HepG2 (cell line): Measurements from ENCODE around the gene ATG2A. TPM values are rescaled to one million over a fixed set of nuclear protein-coding genes. Genes with fewer than 3 reads are reported as not detected.

Experiments
- FOXM1 ChIP-seq: sonication (generic); formaldehyde crosslinking; IDR thresholded peaks from 2 replicates; pipeline ENCODE4 v1.5.0; 2020; ENCODE audit warnings: missing genetic modification reagents
- KDM3A ChIP-seq: IDR thresholded peaks from 2 replicates; pipeline ENCODE4 v1.6.1; 2018; ENCODE audit warnings: low read depth, missing compliant biosample characterization
- SRSF1 ChIP-seq: fragments of 200-400 bp; formaldehyde crosslinking; optimal IDR thresholded peaks from 2 replicates; pipeline ENCODE3; 2017; ENCODE audit warnings: mild to moderate bottlenecking, low read depth, low read length, moderate library complexity
- polyA plus RNA-seq, 8 experiments: library from polyadenylated mRNA; depleted of rRNA in 3 of 8; stranded (reverse) in 7 of 8; unstranded in 1 of 8; fragments of >200 nt; fragmentation: Illumina TruSeq in 4 of 8; extraction: Trizol in 4 of 8; gene quantifications; 2 replicates each; pipeline versions ENCODE4 v1.2.1 to v1.2.3, GENCODE V29; 2011 to 2016; ENCODE audit warnings: low read depth in 4 of 8, missing spikeins in 1 of 8, mixed read lengths in 1 of 8; ENCODE audit not compliant: insufficient read depth in 1 of 8
- total RNA-seq, 5 experiments: library from RNA; depleted of rRNA; stranded (reverse); fragments of >200 nt; fragmentation: Illumina TruSeq; extraction: Trizol; gene quantifications; 2 replicates each; pipeline ENCODE4 v1.2.3, GENCODE V29; 2016; ENCODE audit warnings: low read depth in 1 of 5
- TF ChIP-seq, protein P1 (sequence below), 2 experiments: sonication (generic) in 1 of 2; formaldehyde crosslinking in 1 of 2; IDR thresholded peaks; 2 replicates each; pipeline versions ENCODE4 v1.4.0 to v1.6.1; 2016 to 2020; ENCODE audit warnings: borderline replicate concordance in 1 of 2, low read depth in 1 of 2, mild to moderate bottlenecking in 1 of 2, missing genetic modification reagents in 1 of 2
- TF ChIP-seq, protein P2 (sequence below): sonication (generic); formaldehyde crosslinking; conservative IDR thresholded peaks from 2 replicates; pipeline ENCODE4 v1.4.0; 2020; ENCODE audit warnings: mild to moderate bottlenecking, missing genetic modification reagents, moderate library complexity
- TF ChIP-seq, protein P3 (sequence below): IDR thresholded peaks from 2 replicates; pipeline ENCODE4 v1.6.1; 2012; ENCODE audit warnings: inconsistent platforms
- TF ChIP-seq, protein P4 (sequence below), 2 experiments: fragments of 450-650 bp in 1 of 2; sonication (generic) in 1 of 2; formaldehyde crosslinking in 1 of 2; IDR thresholded peaks; 2 replicates each; pipeline versions ENCODE4 v1.6.1 to v1.8.0; 2016 to 2022; ENCODE audit warnings: antibody characterized with exemption in 1 of 2, mild to moderate bottlenecking in 1 of 2, missing genetic modification reagents in 1 of 2

ATG2A gene
- total and polyA plus RNA-seq, 2 of the 13 experiments (the other 11 are each of a cell fraction or from before 2014, with no cell fraction given): 6.7 to 8.0 TPM

DNA sequence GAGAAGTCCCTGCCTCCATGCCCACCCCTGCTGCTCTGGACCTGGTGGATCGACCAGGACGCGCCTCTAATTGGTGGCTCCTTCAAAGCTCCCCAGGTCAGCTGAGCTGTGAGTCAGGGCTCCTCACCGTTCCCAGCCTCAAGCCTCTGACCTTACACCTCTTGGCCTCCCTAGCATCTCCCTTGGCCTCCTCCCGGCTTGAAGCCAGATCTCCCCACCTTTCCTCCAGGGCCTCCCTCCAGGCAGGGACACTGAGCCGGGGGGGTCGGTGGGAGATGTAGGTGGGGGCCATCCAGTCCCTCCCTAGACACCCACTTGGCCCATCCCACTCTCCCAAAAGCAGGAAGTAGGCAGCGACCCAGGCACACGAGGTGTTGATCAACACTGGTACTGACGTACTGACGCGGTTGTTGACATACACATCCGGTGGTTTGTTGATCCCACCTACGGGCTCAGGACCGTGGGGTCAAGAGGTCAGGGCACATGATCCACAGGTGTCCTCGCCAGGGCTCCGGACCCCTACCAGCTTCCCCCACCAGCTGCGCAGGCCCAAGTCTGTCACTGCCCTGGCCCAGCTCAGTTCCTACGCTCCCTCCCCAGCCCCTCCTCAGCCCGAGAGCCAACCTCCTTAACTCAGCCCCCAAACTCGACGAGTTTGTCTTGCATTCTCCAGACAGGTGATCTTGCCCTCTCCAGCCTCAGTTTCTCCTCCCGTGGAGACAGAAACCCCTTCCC, 802 bp downstream of the ATG2A start (continued):
- TF ChIP-seq, protein P1, sequence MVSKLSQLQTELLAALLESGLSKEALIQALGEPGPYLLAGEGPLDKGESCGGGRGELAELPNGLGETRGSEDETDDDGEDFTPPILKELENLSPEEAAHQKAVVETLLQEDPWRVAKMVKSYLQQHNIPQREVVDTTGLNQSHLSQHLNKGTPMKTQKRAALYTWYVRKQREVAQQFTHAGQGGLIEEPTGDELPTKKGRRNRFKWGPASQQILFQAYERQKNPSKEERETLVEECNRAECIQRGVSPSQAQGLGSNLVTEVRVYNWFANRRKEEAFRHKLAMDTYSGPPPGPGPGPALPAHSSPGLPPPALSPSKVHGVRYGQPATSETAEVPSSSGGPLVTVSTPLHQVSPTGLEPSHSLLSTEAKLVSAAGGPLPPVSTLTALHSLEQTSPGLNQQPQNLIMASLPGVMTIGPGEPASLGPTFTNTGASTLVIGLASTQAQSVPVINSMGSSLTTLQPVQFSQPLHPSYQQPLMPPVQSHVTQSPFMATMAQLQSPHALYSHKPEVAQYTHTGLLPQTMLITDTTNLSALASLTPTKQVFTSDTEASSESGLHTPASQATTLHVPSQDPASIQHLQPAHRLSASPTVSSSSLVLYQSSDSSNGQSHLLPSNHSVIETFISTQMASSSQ (IDR thresholded peaks at IDR 0.05; ENCODE audit: low read depth): 0 out of 2 replicates have a peak, but pooled peaks have one; percentile 9
- TF ChIP-seq, protein P1 (CRISPR knock-in tag; IDR thresholded peaks at IDR 0.05; ENCODE audit: borderline replicate concordance): no peak
- TF ChIP-seq, protein P2, sequence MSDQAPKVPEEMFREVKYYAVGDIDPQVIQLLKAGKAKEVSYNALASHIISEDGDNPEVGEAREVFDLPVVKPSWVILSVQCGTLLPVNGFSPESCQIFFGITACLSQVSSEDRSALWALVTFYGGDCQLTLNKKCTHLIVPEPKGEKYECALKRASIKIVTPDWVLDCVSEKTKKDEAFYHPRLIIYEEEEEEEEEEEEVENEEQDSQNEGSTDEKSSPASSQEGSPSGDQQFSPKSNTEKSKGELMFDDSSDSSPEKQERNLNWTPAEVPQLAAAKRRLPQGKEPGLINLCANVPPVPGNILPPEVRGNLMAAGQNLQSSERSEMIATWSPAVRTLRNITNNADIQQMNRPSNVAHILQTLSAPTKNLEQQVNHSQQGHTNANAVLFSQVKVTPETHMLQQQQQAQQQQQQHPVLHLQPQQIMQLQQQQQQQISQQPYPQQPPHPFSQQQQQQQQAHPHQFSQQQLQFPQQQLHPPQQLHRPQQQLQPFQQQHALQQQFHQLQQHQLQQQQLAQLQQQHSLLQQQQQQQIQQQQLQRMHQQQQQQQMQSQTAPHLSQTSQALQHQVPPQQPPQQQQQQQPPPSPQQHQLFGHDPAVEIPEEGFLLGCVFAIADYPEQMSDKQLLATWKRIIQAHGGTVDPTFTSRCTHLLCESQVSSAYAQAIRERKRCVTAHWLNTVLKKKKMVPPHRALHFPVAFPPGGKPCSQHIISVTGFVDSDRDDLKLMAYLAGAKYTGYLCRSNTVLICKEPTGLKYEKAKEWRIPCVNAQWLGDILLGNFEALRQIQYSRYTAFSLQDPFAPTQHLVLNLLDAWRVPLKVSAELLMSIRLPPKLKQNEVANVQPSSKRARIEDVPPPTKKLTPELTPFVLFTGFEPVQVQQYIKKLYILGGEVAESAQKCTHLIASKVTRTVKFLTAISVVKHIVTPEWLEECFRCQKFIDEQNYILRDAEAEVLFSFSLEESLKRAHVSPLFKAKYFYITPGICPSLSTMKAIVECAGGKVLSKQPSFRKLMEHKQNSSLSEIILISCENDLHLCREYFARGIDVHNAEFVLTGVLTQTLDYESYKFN (CRISPR knock-in tag): peak; percentile 54
- TF ChIP-seq, protein P3, sequence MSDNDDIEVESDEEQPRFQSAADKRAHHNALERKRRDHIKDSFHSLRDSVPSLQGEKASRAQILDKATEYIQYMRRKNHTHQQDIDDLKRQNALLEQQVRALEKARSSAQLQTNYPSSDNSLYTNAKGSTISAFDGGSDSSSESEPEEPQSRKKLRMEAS: peak; percentile 75
- TF ChIP-seq KDM3A (CRISPR knock-in tag): 0 out of 2 replicates have a peak, but pooled peaks have one; percentile 27
- TF ChIP-seq FOXM1 (CRISPR knock-in tag): no peak
- TF ChIP-seq, protein P4, sequence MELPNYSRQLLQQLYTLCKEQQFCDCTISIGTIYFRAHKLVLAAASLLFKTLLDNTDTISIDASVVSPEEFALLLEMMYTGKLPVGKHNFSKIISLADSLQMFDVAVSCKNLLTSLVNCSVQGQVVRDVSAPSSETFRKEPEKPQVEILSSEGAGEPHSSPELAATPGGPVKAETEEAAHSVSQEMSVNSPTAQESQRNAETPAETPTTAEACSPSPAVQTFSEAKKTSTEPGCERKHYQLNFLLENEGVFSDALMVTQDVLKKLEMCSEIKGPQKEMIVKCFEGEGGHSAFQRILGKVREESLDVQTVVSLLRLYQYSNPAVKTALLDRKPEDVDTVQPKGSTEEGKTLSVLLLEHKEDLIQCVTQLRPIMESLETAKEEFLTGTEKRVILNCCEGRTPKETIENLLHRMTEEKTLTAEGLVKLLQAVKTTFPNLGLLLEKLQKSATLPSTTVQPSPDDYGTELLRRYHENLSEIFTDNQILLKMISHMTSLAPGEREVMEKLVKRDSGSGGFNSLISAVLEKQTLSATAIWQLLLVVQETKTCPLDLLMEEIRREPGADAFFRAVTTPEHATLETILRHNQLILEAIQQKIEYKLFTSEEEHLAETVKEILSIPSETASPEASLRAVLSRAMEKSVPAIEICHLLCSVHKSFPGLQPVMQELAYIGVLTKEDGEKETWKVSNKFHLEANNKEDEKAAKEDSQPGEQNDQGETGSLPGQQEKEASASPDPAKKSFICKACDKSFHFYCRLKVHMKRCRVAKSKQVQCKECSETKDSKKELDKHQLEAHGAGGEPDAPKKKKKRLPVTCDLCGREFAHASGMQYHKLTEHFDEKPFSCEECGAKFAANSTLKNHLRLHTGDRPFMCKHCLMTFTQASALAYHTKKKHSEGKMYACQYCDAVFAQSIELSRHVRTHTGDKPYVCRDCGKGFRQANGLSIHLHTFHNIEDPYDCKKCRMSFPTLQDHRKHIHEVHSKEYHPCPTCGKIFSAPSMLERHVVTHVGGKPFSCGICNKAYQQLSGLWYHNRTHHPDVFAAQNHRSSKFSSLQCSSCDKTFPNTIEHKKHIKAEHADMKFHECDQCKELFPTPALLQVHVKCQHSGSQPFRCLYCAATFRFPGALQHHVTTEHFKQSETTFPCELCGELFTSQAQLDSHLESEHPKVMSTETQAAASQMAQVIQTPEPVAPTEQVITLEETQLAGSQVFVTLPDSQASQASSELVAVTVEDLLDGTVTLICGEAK (IDR thresholded peaks at IDR 0.05): no peak
- TF ChIP-seq, protein P4 (CRISPR knock-in tag; IDR thresholded peaks at IDR 0.05): no peak
- TF ChIP-seq SRSF1: no peak
